Measurements from ENCODE around the gene ZNF621.

DNA sequence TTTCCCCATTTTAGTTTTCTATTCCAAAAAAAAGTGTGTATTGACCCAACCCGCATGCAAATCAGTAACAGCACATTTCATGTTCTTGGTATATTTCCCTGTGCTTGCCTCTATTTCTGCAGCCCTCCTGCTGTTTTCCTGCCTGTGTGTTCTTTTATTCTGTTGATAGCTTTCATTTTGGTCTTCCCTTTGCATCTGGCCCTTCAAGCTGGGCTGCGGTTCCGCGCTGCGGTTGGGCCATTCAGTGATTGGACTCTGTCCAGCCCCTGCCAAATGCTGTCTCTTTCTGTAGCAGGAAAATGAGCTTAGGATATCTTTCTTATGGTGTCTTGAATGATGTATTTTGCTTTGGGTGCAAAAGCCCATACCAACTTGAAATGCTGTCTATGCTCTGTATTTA is 49.9 kb downstream of the ZNF621 start:
- TF ChIP-seq, protein P1, sequence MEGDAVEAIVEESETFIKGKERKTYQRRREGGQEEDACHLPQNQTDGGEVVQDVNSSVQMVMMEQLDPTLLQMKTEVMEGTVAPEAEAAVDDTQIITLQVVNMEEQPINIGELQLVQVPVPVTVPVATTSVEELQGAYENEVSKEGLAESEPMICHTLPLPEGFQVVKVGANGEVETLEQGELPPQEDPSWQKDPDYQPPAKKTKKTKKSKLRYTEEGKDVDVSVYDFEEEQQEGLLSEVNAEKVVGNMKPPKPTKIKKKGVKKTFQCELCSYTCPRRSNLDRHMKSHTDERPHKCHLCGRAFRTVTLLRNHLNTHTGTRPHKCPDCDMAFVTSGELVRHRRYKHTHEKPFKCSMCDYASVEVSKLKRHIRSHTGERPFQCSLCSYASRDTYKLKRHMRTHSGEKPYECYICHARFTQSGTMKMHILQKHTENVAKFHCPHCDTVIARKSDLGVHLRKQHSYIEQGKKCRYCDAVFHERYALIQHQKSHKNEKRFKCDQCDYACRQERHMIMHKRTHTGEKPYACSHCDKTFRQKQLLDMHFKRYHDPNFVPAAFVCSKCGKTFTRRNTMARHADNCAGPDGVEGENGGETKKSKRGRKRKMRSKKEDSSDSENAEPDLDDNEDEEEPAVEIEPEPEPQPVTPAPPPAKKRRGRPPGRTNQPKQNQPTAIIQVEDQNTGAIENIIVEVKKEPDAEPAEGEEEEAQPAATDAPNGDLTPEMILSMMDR (IDR thresholded peaks at IDR 0.05 in 4 of 5, conservative IDR thresholded peaks at IDR 0.05 in 1 of 5) = no peak
- TF ChIP-seq POLR2A (IDR thresholded peaks at IDR 0.05) = no peak
